GM12874 (cell line): Measurements from ENCODE around the gene DNAH9.

Source experiments
- TF ChIP-seq, protein P1 (sequence below): IDR thresholded peaks from 2 replicates; pipeline ENCODE4 v1.5.1; 2011; ENCODE audit warnings: low read depth, mild to moderate bottlenecking, control low read depth, low read length, moderate library complexity; ENCODE audit not compliant: insufficient read depth

The DNAH9 gene

DNA sequence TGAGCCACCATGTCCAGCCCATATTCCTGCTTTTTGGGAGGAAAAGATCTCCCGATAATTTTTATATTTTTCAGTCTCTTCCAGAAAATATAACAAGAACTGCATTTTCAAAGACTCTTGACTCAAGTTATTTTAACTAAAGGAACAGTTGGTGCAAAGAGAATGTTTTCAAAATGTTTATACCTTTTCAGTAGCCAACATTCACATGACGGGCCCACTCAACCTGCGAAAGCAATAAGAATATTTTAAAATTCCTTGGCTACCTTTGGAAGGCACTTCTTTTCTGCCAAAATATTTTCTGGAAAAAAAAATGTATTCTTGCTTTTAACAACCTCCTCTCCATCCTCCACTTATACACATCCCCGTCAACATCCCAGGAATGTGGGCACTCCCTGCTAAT, 258.7 kb downstream of the DNAH9 start:
- TF ChIP-seq, protein P1, sequence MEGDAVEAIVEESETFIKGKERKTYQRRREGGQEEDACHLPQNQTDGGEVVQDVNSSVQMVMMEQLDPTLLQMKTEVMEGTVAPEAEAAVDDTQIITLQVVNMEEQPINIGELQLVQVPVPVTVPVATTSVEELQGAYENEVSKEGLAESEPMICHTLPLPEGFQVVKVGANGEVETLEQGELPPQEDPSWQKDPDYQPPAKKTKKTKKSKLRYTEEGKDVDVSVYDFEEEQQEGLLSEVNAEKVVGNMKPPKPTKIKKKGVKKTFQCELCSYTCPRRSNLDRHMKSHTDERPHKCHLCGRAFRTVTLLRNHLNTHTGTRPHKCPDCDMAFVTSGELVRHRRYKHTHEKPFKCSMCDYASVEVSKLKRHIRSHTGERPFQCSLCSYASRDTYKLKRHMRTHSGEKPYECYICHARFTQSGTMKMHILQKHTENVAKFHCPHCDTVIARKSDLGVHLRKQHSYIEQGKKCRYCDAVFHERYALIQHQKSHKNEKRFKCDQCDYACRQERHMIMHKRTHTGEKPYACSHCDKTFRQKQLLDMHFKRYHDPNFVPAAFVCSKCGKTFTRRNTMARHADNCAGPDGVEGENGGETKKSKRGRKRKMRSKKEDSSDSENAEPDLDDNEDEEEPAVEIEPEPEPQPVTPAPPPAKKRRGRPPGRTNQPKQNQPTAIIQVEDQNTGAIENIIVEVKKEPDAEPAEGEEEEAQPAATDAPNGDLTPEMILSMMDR: no peak

DNA sequence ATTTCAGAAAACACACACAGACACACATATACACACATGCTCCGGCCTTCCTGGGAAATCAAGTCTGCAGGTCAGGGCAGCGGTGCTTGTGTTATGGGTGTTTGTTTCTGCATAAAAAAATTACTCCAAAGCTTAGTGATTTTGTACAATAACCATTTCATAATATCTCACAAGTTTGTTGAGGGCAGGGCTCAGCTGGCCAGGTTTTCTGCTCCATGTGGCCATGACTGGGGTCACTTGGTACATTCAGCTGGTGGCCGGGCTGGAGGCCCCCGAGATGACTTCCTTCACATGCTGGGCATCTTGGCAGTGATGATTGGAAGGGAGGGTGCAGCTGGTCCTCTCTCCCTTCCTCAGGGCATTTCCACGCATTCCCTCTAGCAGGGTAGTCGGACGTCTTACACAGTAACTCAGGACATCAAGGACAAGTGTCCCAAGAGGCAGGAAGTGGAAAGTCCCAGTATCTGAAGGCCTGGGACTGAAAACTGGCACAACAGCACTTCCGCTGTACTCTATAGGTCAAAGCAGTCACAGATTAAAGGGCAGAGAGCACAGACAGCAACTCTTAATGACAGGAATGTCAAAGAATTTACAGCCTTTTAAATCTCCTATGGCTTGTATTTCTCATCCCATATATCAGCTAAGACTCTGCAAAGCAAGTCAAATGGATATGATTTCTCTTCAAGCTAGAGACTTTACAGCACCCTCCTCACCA, 271.6 kb downstream of the DNAH9 start:
- TF ChIP-seq, protein P1: no peak

DNA sequence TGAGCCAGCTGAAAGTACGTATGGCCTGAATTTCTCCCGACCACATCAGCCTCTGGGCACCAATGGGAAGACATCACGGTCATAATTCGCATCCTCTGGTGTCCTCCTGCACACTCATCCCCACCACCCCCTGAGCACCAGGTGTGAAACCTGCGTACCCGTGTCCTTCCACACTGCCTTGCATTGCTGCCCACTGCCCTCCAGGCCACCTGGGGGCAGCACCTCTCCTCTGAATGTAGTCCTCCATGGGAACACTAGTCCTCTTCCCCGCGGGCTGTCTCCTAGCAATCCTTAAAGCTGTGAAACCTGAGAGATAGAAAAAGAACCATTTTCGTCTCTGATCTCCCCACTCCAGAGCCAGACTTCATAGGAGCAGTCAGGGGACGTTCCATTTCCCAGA, 273.5 kb downstream of the DNAH9 start:
- TF ChIP-seq, protein P1: no peak

DNA sequence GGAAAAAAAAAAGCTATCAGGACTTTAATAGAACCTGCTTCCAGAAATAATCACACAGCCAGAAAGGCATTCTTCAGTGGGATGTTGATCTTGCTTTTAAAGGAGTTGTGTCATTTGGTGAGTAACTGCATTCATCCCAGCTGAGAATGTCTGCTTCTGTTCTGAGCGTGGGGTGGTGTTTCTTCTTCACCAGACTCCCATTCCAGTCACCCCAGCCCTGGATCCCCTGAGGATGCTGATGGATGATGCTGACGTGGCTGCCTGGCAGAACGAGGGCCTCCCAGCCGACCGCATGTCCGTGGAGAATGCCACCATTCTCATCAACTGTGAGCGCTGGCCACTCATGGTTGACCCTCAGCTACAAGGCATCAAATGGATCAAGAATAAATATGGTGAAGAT, 276.5 kb downstream of the DNAH9 start:
- TF ChIP-seq, protein P1: no peak

DNA sequence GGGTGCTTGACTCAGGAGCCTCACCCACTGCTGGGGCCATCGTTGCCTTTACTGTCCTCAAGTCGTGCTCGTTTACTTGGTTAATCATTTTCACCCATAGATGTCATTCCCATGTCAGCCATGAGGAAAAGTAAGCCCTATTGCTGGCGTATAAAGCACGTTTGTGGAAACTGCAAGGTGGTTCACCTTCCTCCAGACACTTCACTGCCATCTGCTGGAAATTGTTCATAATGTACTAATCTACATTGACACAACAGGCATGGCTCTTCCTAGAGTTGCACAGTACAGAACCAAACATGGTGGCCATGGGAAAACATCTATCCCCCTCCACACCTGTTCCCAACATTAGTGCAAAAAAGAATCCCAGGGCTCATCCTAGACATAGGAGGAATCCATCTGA, 282.4 kb downstream of the DNAH9 start:
- TF ChIP-seq, protein P1: no peak

DNA sequence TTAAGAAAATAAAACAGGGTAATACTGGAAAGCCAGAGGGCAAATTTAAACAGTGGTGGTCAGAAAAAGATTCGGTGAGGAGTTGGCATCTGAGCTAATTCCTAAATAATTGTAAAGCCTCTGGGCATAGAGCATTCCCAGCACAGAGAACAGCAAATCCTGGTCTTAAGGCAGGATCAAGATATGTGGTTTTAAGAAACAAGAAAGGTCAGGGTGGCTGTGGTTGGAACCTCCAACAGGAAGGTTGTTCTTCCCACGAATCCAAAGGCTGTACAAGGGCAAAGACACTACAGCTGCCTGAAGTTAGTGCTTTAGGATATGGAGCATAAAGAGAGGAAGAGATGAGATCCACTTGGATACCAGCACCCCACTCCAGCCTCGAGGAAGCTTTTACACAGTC, 284.4 kb downstream of the DNAH9 start:
- TF ChIP-seq, protein P1: no peak

DNA sequence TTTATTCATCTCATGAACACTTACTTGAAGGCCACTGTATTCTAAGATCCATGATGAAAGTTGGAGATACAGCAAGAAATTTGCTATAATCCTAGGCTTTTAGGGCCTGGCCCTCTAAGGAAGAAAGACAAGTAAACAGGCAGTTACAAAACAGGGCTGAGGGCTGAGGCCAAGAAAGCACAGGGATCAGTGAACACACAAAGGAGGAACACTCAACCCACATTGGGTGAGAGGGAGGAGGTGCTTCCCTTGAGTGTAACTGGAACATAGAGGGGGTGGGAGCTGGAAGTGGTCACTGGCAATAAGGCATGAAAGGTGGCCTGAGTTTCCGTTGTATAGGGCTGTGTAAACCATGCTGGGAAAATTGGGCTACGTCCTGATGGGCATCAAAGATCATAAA, 286.8 kb downstream of the DNAH9 start:
- TF ChIP-seq, protein P1: no peak
